ENCODE measurements around the gene FRRS1. TPM values are rescaled to one million over a fixed set of nuclear protein-coding genes. Genes with fewer than 3 reads are reported as not detected.

Gene FRRS1, protein sequence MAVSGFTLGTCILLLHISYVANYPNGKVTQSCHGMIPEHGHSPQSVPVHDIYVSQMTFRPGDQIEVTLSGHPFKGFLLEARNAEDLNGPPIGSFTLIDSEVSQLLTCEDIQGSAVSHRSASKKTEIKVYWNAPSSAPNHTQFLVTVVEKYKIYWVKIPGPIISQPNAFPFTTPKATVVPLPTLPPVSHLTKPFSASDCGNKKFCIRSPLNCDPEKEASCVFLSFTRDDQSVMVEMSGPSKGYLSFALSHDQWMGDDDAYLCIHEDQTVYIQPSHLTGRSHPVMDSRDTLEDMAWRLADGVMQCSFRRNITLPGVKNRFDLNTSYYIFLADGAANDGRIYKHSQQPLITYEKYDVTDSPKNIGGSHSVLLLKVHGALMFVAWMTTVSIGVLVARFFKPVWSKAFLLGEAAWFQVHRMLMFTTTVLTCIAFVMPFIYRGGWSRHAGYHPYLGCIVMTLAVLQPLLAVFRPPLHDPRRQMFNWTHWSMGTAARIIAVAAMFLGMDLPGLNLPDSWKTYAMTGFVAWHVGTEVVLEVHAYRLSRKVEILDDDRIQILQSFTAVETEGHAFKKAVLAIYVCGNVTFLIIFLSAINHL
- 13.4 TPM for total RNA-seq

GRCh38 chr1:99766378-99766800 lies at the start of gene FRRS1:
Gene FRRS1, minus strand, starts transcription at chr1:99766635. Its CDS starts 17,867 bp downstream, at chr1:99748768.

Small RNA genes lying within 50 kb of the gene (small RNA-seq; reads per million reads assigned to genes)
- gene RF00019 (ENCODE audit: low replicate concordance), result not detected
- gene RNU4-75P (ENCODE audit: low replicate concordance), result not detected

Other genes starting within 250 kb of the FRRS1 start
- 12.4 TPM for gene PALMD, start 120.5 kb downstream of the FRRS1 start, total RNA-seq
- gene AGL, start 83.7 kb upstream of the FRRS1 start, total RNA-seq, result 47.8 TPM
- gene SLC35A3, start 203.4 kb upstream of the FRRS1 start, total RNA-seq, result 54.6 TPM